Measurements from ENCODE around the gene DAPP1. TPM values are rescaled to one million over a fixed set of nuclear protein-coding genes. Genes with fewer than 3 reads are reported as not detected.
"Not testable (repeated sequence)": the region's sequence is repeated elsewhere in the genome, so short reads cannot be mapped to it uniquely, and the experiment has no call there.

Gene DAPP1
- total RNA-seq, 2 experiments from 2014 or later: 24.6 to 25.3 TPM

DNA sequence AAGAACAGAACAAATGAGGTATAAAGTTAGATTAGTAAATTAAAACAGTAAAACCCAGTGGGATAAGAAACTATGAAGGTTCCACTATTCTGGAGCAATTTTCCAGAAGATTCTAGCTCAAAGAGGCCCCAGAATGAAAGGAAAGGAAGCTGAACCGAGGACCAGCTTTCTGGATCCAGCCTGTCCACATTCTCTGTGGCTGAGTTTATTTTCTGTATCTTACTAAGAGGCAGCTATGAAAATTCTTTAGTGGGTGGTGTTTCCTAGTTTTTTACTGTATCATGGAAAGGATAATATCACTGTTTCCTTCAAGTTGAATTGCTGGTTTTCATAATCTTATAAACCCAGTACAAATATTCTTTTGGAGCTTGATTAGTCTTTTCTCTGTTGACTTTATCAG is 11.8 kb downstream of the DAPP1 start:
- Mint-ChIP-seq H3K4me3 (no peak overlapping the region), H3K27me3 (no peaks in the 10 kb centered on the region), H3K36me3 (peaks cover 43% of the 10 kb centered on the region), H3K9me3 (ENCODE audit: low read depth) (no peaks in the 10 kb centered on the region), H3K4me1 (peaks cover 35% of the 10 kb centered on the region), H3K27ac (no peak overlapping the region)
- ATAC-seq (no peak), DNase-seq (no peak)
- CTCF ChIA-PET: interaction anchor here (0.7 to 2.0 kb wide), 3 partner anchors 12 to 28 kb away, joined by 3 to 8 read pairs (median 3); partner anchors contain the start of gene DAPP1

DNA sequence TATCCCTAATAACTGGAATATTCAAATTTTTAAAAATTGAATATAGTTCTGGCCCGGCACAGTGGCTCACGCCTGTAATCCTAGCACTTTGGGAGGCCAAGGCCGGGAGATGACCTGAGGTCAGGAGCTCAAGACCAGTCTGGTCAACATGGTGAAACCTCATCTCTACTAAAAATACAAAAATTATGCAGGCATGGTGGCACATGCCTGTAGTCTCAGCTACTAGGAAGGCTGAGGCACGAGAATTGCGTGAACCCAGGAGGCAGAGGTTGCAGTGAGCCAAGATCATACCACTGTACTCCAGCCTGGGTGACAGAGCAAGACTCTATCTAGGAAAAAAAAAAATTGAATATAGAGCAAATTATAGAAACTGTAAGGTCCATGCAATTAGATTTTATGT is 13.4 kb downstream of the DAPP1 start:
- not testable (repeated sequence) for H3K27me3 Mint-ChIP-seq; H3K27ac Mint-ChIP-seq; ATAC-seq; H3K9me3 Mint-ChIP-seq (ENCODE audit: low read depth); H3K4me3 Mint-ChIP-seq; DNase-seq
- Mint-ChIP-seq H3K36me3 (peaks cover 34% of the 10 kb centered on the region), H3K4me1 (peaks cover 24% of the 10 kb centered on the region)
- CTCF ChIA-PET: interaction anchor here (0.6 to 1.0 kb wide), 2 partner anchors 22 to 102 kb away, joined by 3 read pairs; no protein-coding TSS in a partner anchor

DNA sequence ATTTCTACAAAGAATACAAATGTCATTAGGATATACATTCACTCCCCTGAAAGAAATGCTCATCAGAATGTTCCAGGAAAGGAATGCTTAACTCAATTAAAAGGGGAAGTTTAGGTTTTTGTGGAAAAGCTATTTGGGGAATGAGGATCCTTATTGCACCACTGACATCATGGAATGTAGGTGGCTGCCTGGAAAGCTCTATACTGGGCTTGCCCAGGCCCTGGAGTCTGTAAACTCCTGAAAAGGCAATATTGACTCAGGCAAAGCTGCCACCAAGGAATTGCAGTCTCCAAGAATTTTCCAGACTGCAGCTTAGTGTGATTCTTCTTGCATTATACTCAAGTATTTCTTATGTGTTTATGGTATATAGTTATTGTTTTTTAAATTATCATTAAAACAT is 15.7 kb downstream of the DAPP1 start:
- Mint-ChIP-seq H3K4me3 (no peak overlapping the region), H3K36me3 (peaks cover 37% of the 10 kb centered on the region), H3K9me3 (ENCODE audit: low read depth) (no peaks in the 10 kb centered on the region), H3K27ac (no peak overlapping the region), H3K4me1 (peaks cover 14% of the 10 kb centered on the region), H3K27me3 (no peaks in the 10 kb centered on the region)
- DNase-seq (no peak), ATAC-seq (no peak)
- CTCF ChIA-PET: no interaction called here

DNA sequence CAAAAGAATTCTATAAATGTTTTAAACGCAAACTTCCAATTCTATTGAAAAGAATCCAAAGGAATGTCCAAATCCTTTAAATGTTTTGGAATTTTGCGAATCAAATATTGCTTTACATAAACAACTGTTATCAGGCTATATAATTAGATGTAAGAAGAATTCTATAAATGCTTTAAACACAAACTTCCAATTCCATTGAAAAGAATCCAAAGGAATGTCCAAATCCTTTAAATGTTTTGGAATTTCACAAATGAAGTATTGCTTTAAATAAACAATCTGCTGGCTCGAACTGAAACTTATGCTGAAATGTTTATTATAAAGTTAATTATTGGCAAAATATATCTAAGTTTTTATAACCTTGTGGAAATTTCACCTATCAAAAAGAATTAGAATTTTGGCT is 16.1 kb downstream of the DAPP1 start:
- Mint-ChIP-seq H3K9me3 (ENCODE audit: low read depth) (no peaks in the 10 kb centered on the region), H3K36me3 (peaks cover 36% of the 10 kb centered on the region), H3K4me1 (peaks cover 10% of the 10 kb centered on the region), H3K4me3 (no peak overlapping the region), H3K27ac (no peak overlapping the region), H3K27me3 (no peaks in the 10 kb centered on the region)
- CTCF ChIA-PET: no interaction called here
- DNase-seq: no peak
- ATAC-seq: no peak

DNA sequence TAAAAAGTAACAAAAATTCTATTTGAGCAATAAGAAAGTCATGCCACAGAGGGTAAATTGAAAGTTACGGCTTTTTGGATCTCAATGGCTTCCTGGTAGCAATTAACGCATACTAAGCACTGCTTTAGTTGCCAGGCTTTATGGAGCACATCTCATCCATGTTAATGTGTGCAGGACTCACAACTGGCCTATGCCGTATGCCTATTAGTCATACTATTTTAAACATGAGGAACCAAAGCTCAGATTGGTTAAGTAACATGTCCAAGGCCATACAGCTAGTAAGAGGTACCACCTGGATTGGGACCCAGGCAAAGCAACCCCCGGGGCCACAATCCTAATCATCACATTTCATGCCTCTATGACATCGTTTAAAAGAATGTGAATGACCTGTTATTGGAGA is 17.1 kb downstream of the DAPP1 start:
- DNase-seq: no peak
- peaks cover 2% of the 10 kb centered on the region for H3K4me1 Mint-ChIP-seq
- no peaks in the 10 kb centered on the region for H3K9me3 Mint-ChIP-seq (ENCODE audit: low read depth)
- no peak for ATAC-seq
- H3K4me3 Mint-ChIP-seq: no peak overlapping the region
- H3K27ac Mint-ChIP-seq: no peak overlapping the region
- no peaks in the 10 kb centered on the region for H3K27me3 Mint-ChIP-seq
- H3K36me3 Mint-ChIP-seq: peaks cover 33% of the 10 kb centered on the region
- CTCF ChIA-PET: interaction anchor here (1.3 kb wide), 1 partner anchor 22 kb away, joined by 4 read pairs; no protein-coding TSS in a partner anchor

DNA sequence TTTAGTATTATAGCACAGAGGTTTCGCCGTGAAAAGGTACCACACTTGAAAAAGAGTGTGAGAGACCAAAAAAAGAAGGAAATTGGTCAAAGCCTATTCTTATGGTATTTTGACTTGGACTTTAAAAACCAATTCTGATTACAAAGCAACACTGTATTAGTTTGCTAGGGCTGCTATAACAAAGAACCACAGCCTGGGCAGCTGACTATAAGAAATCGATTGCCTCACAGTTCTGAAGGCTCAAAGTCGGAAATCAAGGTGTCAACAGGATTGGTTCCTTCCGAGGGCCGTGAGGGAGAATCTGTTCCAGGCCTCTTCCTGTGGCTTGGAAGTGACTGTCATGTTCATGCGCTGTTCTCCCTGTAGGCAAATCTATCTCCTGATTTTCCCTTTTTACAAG is 17.9 kb downstream of the DAPP1 start:
- DNase-seq: no peak
- Mint-ChIP-seq H3K9me3 (ENCODE audit: low read depth) (no peaks in the 10 kb centered on the region), H3K4me1 (peaks cover 2% of the 10 kb centered on the region), H3K4me3 (no peak overlapping the region), H3K27ac (no peak overlapping the region), H3K27me3 (no peaks in the 10 kb centered on the region), H3K36me3 (peaks cover 40% of the 10 kb centered on the region)
- CTCF ChIA-PET: interaction anchor here (1.3 kb wide), 1 partner anchor 23 kb away, joined by 4 read pairs; no protein-coding TSS in a partner anchor
- ATAC-seq: no peak

DNA sequence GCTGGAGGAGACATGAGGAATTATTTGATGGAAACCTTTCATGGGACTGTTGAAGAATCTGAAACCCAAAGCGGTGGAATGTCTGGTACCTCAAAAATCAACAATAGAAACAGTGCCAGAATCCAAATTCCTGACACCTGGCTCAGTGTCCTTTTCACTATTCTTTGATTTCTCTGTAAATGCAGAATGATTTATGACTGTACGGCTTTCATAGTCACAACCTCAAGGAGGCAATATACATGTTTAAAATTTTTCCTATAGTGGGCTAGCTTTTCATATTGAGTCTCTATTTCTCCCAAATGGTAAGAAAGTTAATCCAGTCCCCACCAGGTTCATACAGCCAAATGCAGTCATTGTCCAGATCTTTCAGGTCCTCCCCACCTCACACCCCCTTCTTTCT is 19.3 kb downstream of the DAPP1 start:
- H3K9me3 Mint-ChIP-seq (ENCODE audit: low read depth): no peaks in the 10 kb centered on the region

DNA sequence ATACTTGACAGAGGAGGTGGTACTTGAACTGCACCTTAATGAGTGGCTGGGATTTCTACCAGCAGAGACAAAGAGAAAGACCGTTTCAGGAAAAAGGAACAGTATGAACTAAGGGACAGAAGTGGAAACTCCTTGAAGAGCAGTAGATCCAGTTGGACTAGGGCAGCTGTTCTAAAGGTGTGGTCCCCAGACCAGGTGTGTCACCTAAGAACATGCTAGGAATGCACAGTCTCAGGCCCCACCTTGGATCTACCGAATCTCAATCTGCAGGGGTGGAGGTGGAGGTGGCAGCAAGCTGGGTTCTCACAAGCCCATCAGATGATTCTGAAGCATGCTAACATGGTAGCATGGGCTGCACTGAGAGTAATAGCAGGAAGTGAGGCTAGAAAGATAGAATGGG is 22.3 kb downstream of the DAPP1 start:
- DNase-seq (no peak), ATAC-seq (no peak)
- Mint-ChIP-seq H3K9me3 (ENCODE audit: low read depth) (no peaks in the 10 kb centered on the region), H3K27ac (no peak overlapping the region), H3K27me3 (no peaks in the 10 kb centered on the region), H3K4me1 (peaks cover 18% of the 10 kb centered on the region), H3K36me3 (peaks cover 67% of the 10 kb centered on the region), H3K4me3 (no peak overlapping the region)
- CTCF ChIA-PET: no interaction called here

More for the DNA sequence above, 19.3 kb downstream of the DAPP1 start:
- CTCF ChIA-PET: interaction anchor here (0.9 to 1.1 kb wide), 2 partner anchors 14 to 24 kb away, joined by 3 to 4 read pairs; no protein-coding TSS in a partner anchor
- Mint-ChIP-seq H3K4me3 (no peak overlapping the region), H3K4me1 (peaks cover 5% of the 10 kb centered on the region), H3K27ac (no peak overlapping the region), H3K27me3 (no peaks in the 10 kb centered on the region), H3K36me3 (peaks cover 44% of the 10 kb centered on the region)
- ATAC-seq: no peak
- no peak for DNase-seq

DNA sequence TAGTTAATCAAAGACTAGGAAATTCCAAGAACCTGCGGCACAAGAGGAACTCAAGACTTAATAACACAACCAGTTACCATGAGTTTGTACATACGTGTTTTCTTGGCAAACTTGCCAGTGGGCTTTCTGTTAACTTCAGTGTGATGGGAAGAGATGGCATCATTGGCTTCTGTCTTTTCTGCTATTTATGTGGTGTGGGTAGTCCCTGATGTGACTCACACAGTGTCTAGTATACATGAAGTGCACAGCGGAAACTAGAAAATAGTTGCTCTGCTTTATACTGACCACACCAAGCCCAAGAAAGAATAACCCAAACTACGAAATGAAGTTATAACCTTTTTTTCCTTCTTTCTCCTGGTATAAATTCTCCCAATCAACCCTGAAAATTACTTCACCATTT is 24.5 kb downstream of the DAPP1 start:
- H3K9me3 Mint-ChIP-seq (ENCODE audit: low read depth): no peaks in the 10 kb centered on the region
- H3K4me1 Mint-ChIP-seq: peaks cover 32% of the 10 kb centered on the region
- peaks cover 60% of the 10 kb centered on the region for H3K36me3 Mint-ChIP-seq
- peak overlapping the region; percentile 30 for H3K27ac Mint-ChIP-seq
- no peaks in the 10 kb centered on the region for H3K27me3 Mint-ChIP-seq
- DNase-seq (no peak), ATAC-seq (peak; percentile 61)
- CTCF ChIA-PET: no interaction called here
- H3K4me3 Mint-ChIP-seq: no peak overlapping the region

DNA sequence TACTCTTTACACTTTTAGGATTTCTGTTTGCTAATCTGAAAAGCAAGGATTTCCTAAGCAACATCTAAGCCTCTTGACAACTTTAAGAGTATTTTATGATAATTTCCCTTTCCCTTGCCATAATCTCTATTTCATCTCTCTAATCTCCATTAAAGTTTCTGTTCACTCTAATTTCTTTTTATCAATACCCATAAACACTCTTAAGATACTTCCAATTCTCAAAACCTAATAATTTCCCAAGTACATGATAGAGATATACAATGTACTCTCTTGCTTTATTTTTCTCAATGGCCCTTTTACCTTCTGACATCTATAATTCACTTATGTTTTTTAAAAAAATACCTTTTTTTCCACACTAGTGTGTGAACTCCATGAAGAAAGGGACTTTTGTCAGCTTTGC is 26.8 kb downstream of the DAPP1 start:
- ATAC-seq (no peak), DNase-seq (no peak)
- peaks cover 51% of the 10 kb centered on the region for H3K36me3 Mint-ChIP-seq
- CTCF ChIA-PET: interaction anchor here (1.2 to 4.2 kb wide), 2 partner anchors 32 to 35 kb away, joined by 4 to 17 read pairs; no protein-coding TSS in a partner anchor
- peaks cover 51% of the 10 kb centered on the region for H3K4me1 Mint-ChIP-seq
- H3K27ac Mint-ChIP-seq: no peak overlapping the region
- H3K9me3 Mint-ChIP-seq (ENCODE audit: low read depth): no peaks in the 10 kb centered on the region
- H3K27me3 Mint-ChIP-seq: no peaks in the 10 kb centered on the region
- no peak overlapping the region for H3K4me3 Mint-ChIP-seq

DNA sequence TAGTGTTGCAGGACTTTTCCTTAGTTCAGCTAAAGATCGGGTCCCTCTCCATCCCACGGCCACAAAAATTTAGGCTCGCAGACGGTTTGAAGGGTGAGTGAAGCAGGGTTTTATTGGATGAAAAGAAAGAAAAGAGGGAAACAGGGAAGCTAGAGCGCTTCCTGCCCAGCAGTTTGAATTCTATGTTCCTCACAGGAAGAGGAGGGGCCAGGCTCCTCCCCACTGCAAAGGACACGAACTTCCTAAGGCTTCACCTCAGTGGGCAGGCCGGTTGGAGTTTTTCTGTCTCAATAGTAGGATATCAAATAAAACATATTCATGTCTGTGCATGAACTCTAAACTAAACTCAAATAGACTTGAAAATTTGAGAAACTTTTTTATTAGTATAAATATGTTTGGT is 27.4 kb downstream of the DAPP1 start:
- no peaks in the 10 kb centered on the region for H3K9me3 Mint-ChIP-seq (ENCODE audit: low read depth)
- CTCF ChIA-PET: interaction anchor here (1.2 to 4.2 kb wide), 2 partner anchors 32 to 36 kb away, joined by 4 to 17 read pairs; no protein-coding TSS in a partner anchor
- H3K4me3 Mint-ChIP-seq: no peak overlapping the region
- H3K4me1 Mint-ChIP-seq: peaks cover 58% of the 10 kb centered on the region
- peak overlapping the region; percentile 49 for H3K27ac Mint-ChIP-seq
- no peak for ATAC-seq
- no peaks in the 10 kb centered on the region for H3K27me3 Mint-ChIP-seq
- no peak for DNase-seq
- peaks cover 45% of the 10 kb centered on the region for H3K36me3 Mint-ChIP-seq

DNA sequence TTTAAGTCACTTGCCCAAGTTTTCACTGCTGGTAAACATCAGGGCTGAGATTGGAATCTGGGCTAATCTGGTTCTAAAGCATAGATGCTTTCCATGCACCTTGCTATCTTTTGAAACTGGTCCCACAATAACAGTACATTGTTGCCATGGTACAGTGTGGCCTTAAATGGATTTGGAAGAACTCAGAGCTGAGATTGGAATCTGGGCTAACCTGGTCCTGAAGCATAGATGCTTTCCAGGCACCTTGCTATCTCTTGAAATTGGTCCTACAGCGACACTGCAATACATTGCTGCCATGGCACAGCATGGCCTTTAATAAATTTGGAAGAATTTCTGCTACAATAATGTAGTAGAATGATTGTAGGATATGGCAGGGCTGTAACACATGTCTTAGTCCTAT is 28.6 kb downstream of the DAPP1 start:
- ATAC-seq (no peak), DNase-seq (no peak)
- H3K36me3 Mint-ChIP-seq: peaks cover 44% of the 10 kb centered on the region
- peaks cover 68% of the 10 kb centered on the region for H3K4me1 Mint-ChIP-seq
- CTCF ChIA-PET: interaction anchor here (0.9 to 4.2 kb wide), 6 partner anchors 12 to 103 kb away, joined by 3 to 21 read pairs (median 6); no protein-coding TSS in a partner anchor
- H3K27me3 Mint-ChIP-seq: no peaks in the 10 kb centered on the region
- no peak overlapping the region for H3K4me3 Mint-ChIP-seq
- no peaks in the 10 kb centered on the region for H3K9me3 Mint-ChIP-seq (ENCODE audit: low read depth)
- H3K27ac Mint-ChIP-seq: peak overlapping the region; percentile 77

DNA sequence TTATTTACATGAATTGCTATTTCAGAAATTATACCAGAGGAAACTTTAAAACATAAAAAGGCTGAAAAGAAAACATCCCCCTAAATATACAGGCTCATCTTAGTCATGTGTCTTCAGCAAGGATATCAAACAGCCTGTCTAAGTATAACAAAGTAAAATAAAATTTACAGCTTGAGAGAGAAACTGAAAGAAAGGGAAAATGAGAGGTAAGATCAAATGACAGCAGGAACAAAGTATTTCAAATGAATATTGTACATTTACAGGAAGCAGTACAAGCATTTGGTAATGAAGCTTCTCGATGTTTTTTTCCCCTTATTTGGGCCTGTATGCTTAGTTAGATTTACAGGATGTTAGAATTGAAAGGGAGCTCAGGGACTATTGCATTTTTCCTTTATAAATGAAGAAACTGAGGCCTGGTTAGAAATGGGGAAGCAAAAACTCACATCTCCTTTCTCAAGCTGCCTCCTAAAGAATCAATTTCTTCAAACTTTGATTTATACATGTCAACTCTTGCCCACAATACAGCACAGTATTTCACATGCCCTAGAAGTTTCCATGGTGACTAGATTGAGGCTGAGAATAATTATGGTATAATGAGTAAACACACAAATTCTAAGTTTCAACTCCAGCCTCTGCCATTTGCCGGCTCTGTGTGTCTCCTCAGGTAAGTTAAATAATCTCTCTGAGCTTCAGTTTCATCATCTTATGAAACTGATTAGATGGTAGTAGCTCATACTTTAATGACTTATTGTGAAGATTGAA is 29.3 kb downstream of the DAPP1 start:
- peaks cover 69% of the 10 kb centered on the region for H3K4me1 Mint-ChIP-seq
- no peaks in the 10 kb centered on the region for H3K9me3 Mint-ChIP-seq (ENCODE audit: low read depth)
- ATAC-seq: no peak
- H3K4me3 Mint-ChIP-seq: no peak overlapping the region
- no peaks in the 10 kb centered on the region for H3K27me3 Mint-ChIP-seq
- peaks cover 41% of the 10 kb centered on the region for H3K36me3 Mint-ChIP-seq
- DNase-seq: no peak
- peak overlapping the region; percentile 77 for H3K27ac Mint-ChIP-seq
- CTCF ChIA-PET: interaction anchor here (0.8 to 4.2 kb wide), 9 partner anchors 11 to 103 kb away, joined by 4 to 21 read pairs (median 5); partner anchors contain the start of genes DAPP1 and LAMTOR3

DNA sequence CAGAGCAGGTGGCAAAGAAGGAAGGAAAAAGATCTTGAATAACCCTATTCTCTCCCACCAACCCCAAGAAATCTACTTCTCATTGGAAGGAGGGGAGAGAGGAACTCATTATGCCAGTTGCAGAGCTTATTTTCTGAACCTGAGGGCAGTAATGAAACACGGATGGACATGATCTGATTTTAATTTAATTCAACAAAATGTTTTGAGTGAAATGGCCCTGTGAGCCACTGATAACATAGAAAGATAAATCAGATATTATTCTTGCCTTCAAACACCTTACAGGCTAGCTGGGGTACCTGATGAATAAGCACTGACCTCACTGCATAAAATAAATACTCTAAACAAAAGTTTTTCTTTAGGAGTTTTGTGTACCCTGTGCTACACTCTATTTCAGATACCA is 30.3 kb downstream of the DAPP1 start:
- no peaks in the 10 kb centered on the region for H3K27me3 Mint-ChIP-seq
- no peaks in the 10 kb centered on the region for H3K9me3 Mint-ChIP-seq (ENCODE audit: low read depth)
- peak overlapping the region; percentile 43 for H3K4me3 Mint-ChIP-seq
- DNase-seq (no peak), ATAC-seq (no peak)
- peaks cover 68% of the 10 kb centered on the region for H3K4me1 Mint-ChIP-seq
- peak overlapping the region; percentile 97 for H3K27ac Mint-ChIP-seq
- CTCF ChIA-PET: interaction anchor here (0.8 to 4.2 kb wide), 8 partner anchors 10 to 247 kb away, joined by 3 to 21 read pairs (median 4); partner anchors contain the start of genes DAPP1 and LAMTOR3
- peaks cover 34% of the 10 kb centered on the region for H3K36me3 Mint-ChIP-seq

All from activated CD8-positive, alpha-beta memory T cell treated with anti-CD3 and anti-CD28 coated beads, Interleukin-2, amount 10 ng/mL, durations not matched to agents 7 days and 5 days (primary cell).